Psoas muscle (tissue), 8 donors: ENCODE data around the gene TSTD2. TPM values are rescaled to one million over a fixed set of nuclear protein-coding genes. Genes with fewer than 3 reads are reported as not detected.

ENCODE experiments used
- ATAC-seq, 4 donors: fragments of 200-7000 bp; cut with Tn5 transposase; one replicate each; pipeline ENCODE4 v1.9.1; 2020; ENCODE audit warnings: moderate library complexity in 3 of 4, mild to moderate bottlenecking in 2 of 4
- DNase-seq, 2 donors: peaks; one replicate each; pipeline ENCODE4 v3.0.0-alpha.2; 2020
- H3K27ac ChIP-seq: fragments of 200-600 bp; one replicate; pipeline ENCODE4 v1.8.0; 2022
- H3K27me3 ChIP-seq, 3 donors: fragments of 200-600 bp in 1 of 3; one replicate each; pipeline versions ENCODE4 v1.6.1 to v1.8.0; 2013 to 2022; ENCODE audit warnings: low read length in 2 of 3, mild to moderate bottlenecking in 2 of 3, moderate library complexity in 1 of 3; ENCODE audit not compliant: insufficient read depth in 3 of 3
- H3K36me3 ChIP-seq, 2 donors: fragments of 200-600 bp in 1 of 2; one replicate each; pipeline versions ENCODE4 v1.6.1 to v1.8.0; 2013 to 2022; ENCODE audit warnings: low read depth in 1 of 2, mild to moderate bottlenecking in 1 of 2, moderate library complexity in 1 of 2; ENCODE audit not compliant: insufficient read depth in 1 of 2
- H3K4me1 ChIP-seq: fragments of 200-600 bp; one replicate; pipeline ENCODE4 v1.8.0; 2022
- H3K4me3 ChIP-seq: fragments of 200-600 bp; one replicate; pipeline ENCODE4 v1.8.0; 2022; ENCODE audit warnings: mild to moderate bottlenecking
- H3K9me3 ChIP-seq: fragments of 200-600 bp; one replicate; pipeline ENCODE4 v1.8.0; 2022
- WGBS, 3 donors: extraction: QIAGEN DNeasy Blood & Tissue Kit; methylation state at CpG; one replicate each; pipeline versions ENCODE4 v1.1.6 to v1.1.7; 2013; 5-methylcytosine and 5-hydroxymethylcytosine counted together
- intact Hi-C, 2 donors: fragments of 100-400 bp; cut with DNase I; formaldehyde crosslinking; loops; one replicate each; pipeline versions ENCODE4 v1.11.0 to v1.14.2; 2022
- polyA plus RNA-seq, 3 donors: library from polyadenylated mRNA; stranded (reverse); fragments of 200-250 nt; gene quantifications; one replicate each; pipeline ENCODE4 v1.2.3, GENCODE V29; 2013
- total RNA-seq, 4 donors: library from RNA; stranded (reverse); fragmentation: NEBNext Ultra II Directional in 2 of 4; extraction: Animal tissue kit (Norgen Biotek cat#: 25700) in 2 of 4; gene quantifications; one replicate each; pipeline versions ENCODE4 v1.2.1 to v1.2.4, GENCODE V29; 2021 to 2023
- TF ChIP-seq, protein P1 (sequence below): fragments of 200-600 bp; IDR thresholded peaks from one replicate; pipeline ENCODE4 v1.8.0; 2022; ENCODE audit warnings: antibody characterized with exemption
- donor health status: healthy with polysubstance abuse.
- donor health status: DM: no; HTN: no; CAD: no; lungs with moderate emphysema.
- donor health status: Bipolar disorder and iron deficiency.
- donor health status: healthy.
- donor health status: DM: yes; HTN: yes; CAD: no.
- donor health status: DM: no; HTN: no; CAD: no.
- donor health status: DM: no; HTN: no; CAD: no.
- donor health status: DM: yes; HTN: yes; CAD: no.

TSTD2 gene
- total and polyA plus RNA-seq, 7 donors: 16.2 to 22.9 (median 18.1) TPM

DNA sequence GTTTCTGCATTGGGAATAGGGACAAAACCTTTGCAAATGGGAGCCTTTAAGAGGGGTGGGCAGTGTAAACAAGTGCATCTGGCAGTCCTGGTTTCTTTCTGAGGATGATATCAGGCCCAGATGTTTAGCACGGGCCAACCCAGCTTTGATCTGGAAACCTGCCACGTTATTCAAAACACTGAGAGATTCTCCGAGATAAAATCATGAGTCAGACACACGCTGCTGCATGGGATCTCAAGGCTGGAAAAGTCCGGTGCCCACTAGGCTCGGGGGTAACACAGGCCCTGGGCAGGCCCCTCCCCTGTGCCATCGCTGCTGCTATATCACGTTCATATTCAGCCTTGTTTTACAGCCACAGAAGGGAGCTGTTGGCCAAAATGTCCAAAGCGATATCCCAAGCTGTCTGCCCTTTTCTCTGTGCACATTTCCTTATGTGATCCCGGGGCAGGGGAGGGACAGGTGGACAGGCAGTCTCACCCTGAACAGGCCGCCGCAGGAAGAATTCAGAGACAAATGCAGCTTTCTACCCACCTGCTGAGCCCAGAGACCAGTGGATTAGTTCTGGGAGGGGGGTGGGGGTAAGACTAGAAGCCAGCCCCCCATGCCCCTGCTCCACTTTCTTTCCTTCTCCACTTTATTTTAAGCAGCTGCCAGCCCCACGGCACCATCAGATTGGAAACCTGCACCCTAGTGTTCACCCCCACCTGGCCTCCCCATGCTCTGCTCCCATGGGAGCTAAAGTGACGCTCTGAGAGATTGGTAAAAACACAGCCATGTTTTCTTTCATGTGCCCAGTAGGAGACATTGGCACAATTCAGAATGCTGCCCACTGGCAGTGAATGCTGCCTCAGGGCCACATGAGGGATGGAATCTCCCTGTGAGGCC is 68.6 kb downstream of the TSTD2 start:
- Histone ChIP-seq H3K9me3 (no peaks in the 10 kb centered on the region), H3K4me1 (peaks cover 44% of the 10 kb centered on the region), H3K36me3 (peaks cover 0 to 72% of the 10 kb centered on the region in 2 donors), H3K27ac (peak overlapping the region; percentile 79), H3K27me3 (no peaks in the 10 kb centered on the region), H3K4me3 (no peak overlapping the region)
- TF ChIP-seq, protein P1, sequence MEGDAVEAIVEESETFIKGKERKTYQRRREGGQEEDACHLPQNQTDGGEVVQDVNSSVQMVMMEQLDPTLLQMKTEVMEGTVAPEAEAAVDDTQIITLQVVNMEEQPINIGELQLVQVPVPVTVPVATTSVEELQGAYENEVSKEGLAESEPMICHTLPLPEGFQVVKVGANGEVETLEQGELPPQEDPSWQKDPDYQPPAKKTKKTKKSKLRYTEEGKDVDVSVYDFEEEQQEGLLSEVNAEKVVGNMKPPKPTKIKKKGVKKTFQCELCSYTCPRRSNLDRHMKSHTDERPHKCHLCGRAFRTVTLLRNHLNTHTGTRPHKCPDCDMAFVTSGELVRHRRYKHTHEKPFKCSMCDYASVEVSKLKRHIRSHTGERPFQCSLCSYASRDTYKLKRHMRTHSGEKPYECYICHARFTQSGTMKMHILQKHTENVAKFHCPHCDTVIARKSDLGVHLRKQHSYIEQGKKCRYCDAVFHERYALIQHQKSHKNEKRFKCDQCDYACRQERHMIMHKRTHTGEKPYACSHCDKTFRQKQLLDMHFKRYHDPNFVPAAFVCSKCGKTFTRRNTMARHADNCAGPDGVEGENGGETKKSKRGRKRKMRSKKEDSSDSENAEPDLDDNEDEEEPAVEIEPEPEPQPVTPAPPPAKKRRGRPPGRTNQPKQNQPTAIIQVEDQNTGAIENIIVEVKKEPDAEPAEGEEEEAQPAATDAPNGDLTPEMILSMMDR: no peak
- intact Hi-C loops: loop anchor here in 1 of 2 donors (5.0 kb wide), 1 partner anchor 38 kb away; no protein-coding TSS in a partner anchor
- DNase-seq (peak; percentile 43 to 70), ATAC-seq (peak; percentile 43 to 64 (median 53))
- WGBS, 3 donors: 17 to 39% (median 20%) methylated on average over 14 of the region's 14 CpGs

DNA sequence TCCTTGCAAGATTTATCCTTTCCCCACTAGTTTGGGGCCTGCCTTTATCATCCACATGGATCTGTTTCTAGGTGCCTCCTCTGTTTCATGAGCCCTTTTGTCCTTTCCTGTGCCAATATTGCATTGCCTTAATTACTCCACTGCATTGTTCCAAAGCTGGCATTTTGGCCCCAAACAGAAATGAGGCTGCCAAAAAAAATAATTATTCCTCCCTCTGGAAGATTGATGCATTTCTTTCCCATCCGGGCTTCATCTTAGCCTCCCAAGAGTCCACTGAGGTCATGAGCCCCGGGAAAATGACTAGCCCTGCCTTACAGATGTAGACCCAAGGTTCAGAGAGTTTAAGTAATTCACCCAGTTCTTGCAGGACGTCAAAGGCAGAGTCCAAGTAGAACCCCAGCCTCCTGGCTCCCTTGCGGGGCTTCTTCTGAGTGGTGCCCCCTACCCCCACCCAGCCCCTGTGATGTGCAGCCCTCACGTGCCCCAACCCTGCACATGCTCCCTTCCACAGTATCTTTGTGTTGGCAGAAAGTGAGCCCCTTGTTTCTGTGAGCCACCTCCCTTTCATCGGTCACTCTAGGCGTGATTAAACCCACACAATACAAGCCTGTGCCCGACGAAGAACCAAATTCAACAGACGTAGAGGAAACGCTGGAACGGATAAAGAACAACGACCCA is 69.6 kb downstream of the TSTD2 start:
- intact Hi-C loops: no loop called here
- 49 to 69% (median 64%) methylated on average over 13 of the region's 13 CpGs for WGBS, 3 donors

DNA sequence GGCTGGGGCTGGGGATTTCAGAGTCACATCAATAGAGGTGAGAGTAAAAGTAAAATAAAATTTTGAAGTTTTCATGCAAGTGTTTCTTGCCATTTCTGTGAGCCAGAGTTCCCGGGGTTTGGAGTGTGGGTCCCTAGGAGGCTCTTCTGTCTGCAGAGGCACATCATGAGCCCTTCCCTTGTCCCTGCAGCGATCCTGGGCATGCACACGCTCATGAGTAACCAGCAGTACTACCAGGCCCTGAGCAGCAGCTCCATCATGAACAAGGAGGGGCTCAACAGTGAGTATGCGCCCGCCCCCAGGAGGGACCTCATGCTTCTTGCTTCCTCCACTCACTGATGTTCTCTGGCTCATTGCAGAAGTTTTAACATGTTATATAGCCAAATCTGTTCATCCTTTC is 70.6 kb downstream of the TSTD2 start:
- TF ChIP-seq, protein P1: no peak
- H3K4me3 ChIP-seq: no peak overlapping the region
- H3K27ac ChIP-seq: peak overlapping the region; percentile 84
- ATAC-seq (no peak), DNase-seq (peak in 1 of 2 donors; percentile 42)
- peaks cover 53% of the 10 kb centered on the region for H3K4me1 ChIP-seq
- H3K36me3 ChIP-seq: peaks cover 0 to 60% of the 10 kb centered on the region in 2 donors
- no peaks in the 10 kb centered on the region for H3K27me3 ChIP-seq
- 87 to 95% (median 94%) methylated on average over 5 of the region's 5 CpGs for WGBS, 3 donors
- intact Hi-C loops: no loop called here
- H3K9me3 ChIP-seq: no peaks in the 10 kb centered on the region

More for the DNA sequence above, 69.6 kb downstream of the TSTD2 start:
- peaks cover 0 to 63% of the 10 kb centered on the region in 2 donors for H3K36me3 ChIP-seq
- peaks cover 52% of the 10 kb centered on the region for H3K4me1 ChIP-seq
- TF ChIP-seq, protein P1: no peak
- no peak overlapping the region for H3K4me3 ChIP-seq
- H3K9me3 ChIP-seq: no peaks in the 10 kb centered on the region
- H3K27me3 ChIP-seq: no peaks in the 10 kb centered on the region
- H3K27ac ChIP-seq: peak overlapping the region; percentile 79
- DNase-seq (no peak), ATAC-seq (no peak)

DNA sequence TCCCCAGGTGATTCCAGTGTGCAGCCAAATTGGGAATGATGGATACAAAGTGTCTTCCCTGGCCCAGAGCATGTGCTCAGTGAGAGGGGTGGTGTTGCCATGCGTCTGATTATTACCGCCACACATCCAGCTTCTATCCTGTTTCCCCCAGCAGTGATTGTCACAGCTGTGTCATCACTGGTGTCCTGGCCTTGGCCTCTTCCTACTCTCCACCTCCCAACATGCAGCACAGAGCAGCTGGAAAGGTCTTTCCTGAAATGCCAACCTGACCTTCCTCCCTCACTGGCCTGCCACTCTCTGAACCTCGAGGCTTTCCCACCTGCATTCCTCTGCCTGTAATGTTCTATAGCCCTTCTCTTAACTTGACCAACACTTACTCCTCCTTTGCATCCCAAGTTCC is 71.7 kb downstream of the TSTD2 start:
- no peak for ATAC-seq
- Histone ChIP-seq H3K27me3 (no peaks in the 10 kb centered on the region), H3K4me3 (no peak overlapping the region), H3K4me1 (peaks cover 51% of the 10 kb centered on the region), H3K36me3 (peaks cover 0 to 51% of the 10 kb centered on the region in 2 donors), H3K9me3 (no peaks in the 10 kb centered on the region), H3K27ac (peak overlapping the region; percentile 84)
- intact Hi-C loops: no loop called here
- no peak for DNase-seq
- WGBS, 3 donors: 53 to 69% (median 69%) methylated on average over 3 of the region's 3 CpGs
- TF ChIP-seq, protein P1: no peak
